Heart left ventricle (tissue), 16 donors: ENCODE results near the gene SEMA5B. TPM values are rescaled to one million over a fixed set of nuclear protein-coding genes. Genes with fewer than 3 reads are reported as not detected.

ENCODE experiments used
- ATAC-seq, 4 donors: fragments of 200-7000 bp; cut with Tn5 transposase; one replicate each; pipeline ENCODE4 v1.9.1; 2020 to 2022; ENCODE audit warnings: moderate library complexity in 4 of 4, mild to moderate bottlenecking in 3 of 4, moderate number of reproducible peaks in 1 of 4
- DNase-seq, 5 donors: peaks; one replicate each; pipeline ENCODE4 v3.0.0-alpha.2; 2020
- H3K27ac ChIP-seq, 12 donors: fragments of 200-600 bp; sonication (generic) in 4 of 12; one replicate each; pipeline versions ENCODE4 v1.5.0 to v1.8.0; 2016 to 2022; ENCODE audit warnings: mild to moderate bottlenecking in 2 of 12
- H3K27me3 ChIP-seq, 9 donors: fragments of 200-600 bp; sonication (generic) in 2 of 9; one replicate each; pipeline versions ENCODE4 v1.5.1 to v1.8.0; 2016 to 2022; ENCODE audit warnings: mild to moderate bottlenecking in 3 of 9
- H3K36me3 ChIP-seq, 9 donors: fragments of 200-600 bp; sonication (generic) in 2 of 9; one replicate each; pipeline versions ENCODE4 v1.5.0 to v1.8.0; 2018 to 2022; ENCODE audit warnings: mild to moderate bottlenecking in 2 of 9
- H3K4me1 ChIP-seq, 12 donors: fragments of 200-600 bp; sonication (generic) in 4 of 12; one replicate each; pipeline versions ENCODE4 v1.5.0 to v1.8.0; 2016 to 2022; ENCODE audit warnings: mild to moderate bottlenecking in 3 of 12
- H3K4me3 ChIP-seq, 12 donors: fragments of 200-600 bp; sonication (generic) in 4 of 12; one replicate each; pipeline versions ENCODE4 v1.5.0 to v1.8.0; 2017 to 2022; ENCODE audit warnings: mild to moderate bottlenecking in 9 of 12, moderate library complexity in 4 of 12
- H3K9me3 ChIP-seq, 12 donors: fragments of 200-600 bp; sonication (generic) in 4 of 12; one replicate each; pipeline versions ENCODE4 v1.5.0 to v1.8.0; 2016 to 2022; ENCODE audit warnings: mild to moderate bottlenecking in 1 of 12
- CTCF ChIP-seq, 12 donors: fragments of 200-600 bp; sonication (generic) in 4 of 12; IDR thresholded peaks; one replicate each; pipeline versions ENCODE4 v1.5.0 to v1.8.0; 2018 to 2022; ENCODE audit warnings: antibody characterized with exemption in 12 of 12, mild to moderate bottlenecking in 5 of 12
- POLR2A ChIP-seq, 2 donors: fragments of 450-650 bp; IDR thresholded peaks; one replicate each; pipeline ENCODE4 v1.6.1; 2017; ENCODE audit warnings: antibody characterized with exemption in 2 of 2, mild to moderate bottlenecking in 2 of 2, moderate library complexity in 2 of 2
- WGBS, 4 donors: extraction: QIAGEN DNeasy Blood & Tissue Kit in 2 of 4; methylation state at CpG; one replicate each; pipeline versions ENCODE4 v1.1.5 to v1.1.7; 2013 to 2018; 5-methylcytosine and 5-hydroxymethylcytosine counted together
- intact Hi-C, 10 donors: fragments of 100-400 bp; cut with DNase I; formaldehyde crosslinking; loops; one replicate each; pipeline versions ENCODE4 v1.11.1 to v1.14.2; 2022
- polyA plus RNA-seq, 2 donors: library from polyadenylated mRNA; stranded (reverse); fragments of 200-250 nt; gene quantifications; one replicate each; pipeline ENCODE4 v1.2.3, GENCODE V29; 2013
- total RNA-seq, 9 donors: library from RNA; depleted of rRNA in 2 of 9; stranded (reverse); fragments of >200 nt in 2 of 9; fragmentation: NEBNext Ultra II Directional in 3 of 9; extraction: Animal tissue kit (Norgen Biotek cat#: 25700) in 3 of 9; gene quantifications; one replicate each; pipeline versions ENCODE4 v1.1.0 to v1.2.4, GENCODE V29; 2016 to 2023
- donor health status: ischemic (EF 13 %, LVEDD 7.1; RV severe dilation, severe dysfunction).
- donor health status: healthy with polysubstance abuse.
- donor health status: DM: no; HTN: yes; CAD: no.
- donor health status: DM: no; HTN: no; CAD: no.
- donor health status: ischemic (EF 25% LVEDD 6.9; RV normal size, moderate dysfunction).
- donor health status: ischemic (EF 25% LVEDD 5.7; RV mildly dilated, moderate dysfunction).
- donor health status: healthy.
- donor health status: DM: yes; HTN: yes; CAD: no.
- donor health status: ischemic (EF 35%, LVEDD 5.7; RV mildly dilated, moderate dysfunction).
- donor health status: nonischemic (EF 11% LVEDD 7.7; RV severe dilation, severe dysfunction).
- donor health status: DM: yes; HTN: yes; CAD: no.
- donor health status: PGD.
- donor health status: ischemic (EF 29% LVEDD 5.4; RV normal size, mild dysfunction).
- donor health status: nonischemic (EF 23%, LVEDD 6.1; RV moderate dilation, normal function).

The SEMA5B gene
- total and polyA plus RNA-seq, 11 donors, result 2.2 to 16.7 (median 7.0) TPM

GRCh38 chr3:122892118-122892960 is 135.2 kb downstream of the SEMA5B start:
- WGBS, 4 donors, result 94 to 96% (median 95%) methylated on average over 21 of the region's 21 CpGs
- Histone ChIP-seq H3K4me3 (no peak overlapping the region), H3K27me3 (peaks cover 0 to 3% (median 0%) of the 10 kb centered on the region in 9 donors), H3K9me3 (no peaks in the 10 kb centered on the region), H3K27ac (no peak overlapping the region), H3K36me3 (no peaks in the 10 kb centered on the region), H3K4me1 (peaks cover 0 to 26% (median 11%) of the 10 kb centered on the region in 12 donors)
- TF ChIP-seq CTCF (IDR thresholded peaks at IDR 0.05) (no peak), POLR2A (IDR thresholded peaks at IDR 0.05) (no peak)
- intact Hi-C loops, result no loop called here
- no peak for DNase-seq
- ATAC-seq, result no peak

GRCh38 chr3:122890720-122891220 is 136.8 kb downstream of the SEMA5B start:
- no peak for TF ChIP-seq CTCF (IDR thresholded peaks at IDR 0.05)
- TF ChIP-seq POLR2A (IDR thresholded peaks at IDR 0.05), result no peak
- ATAC-seq, result peak in 1 of 4 donors; percentile 15

GRCh38 chr3:122890077-122890719 is 137.4 kb downstream of the SEMA5B start:
- ATAC-seq, result peak; percentile 77 to 84 (median 82)
- 13 to 22% (median 20%) methylated on average over 6 of the region's 6 CpGs for WGBS, 4 donors
- Histone ChIP-seq H3K4me3 (no peak overlapping the region), H3K27ac (no peak overlapping the region), H3K36me3 (peaks cover 0 to 5% (median 0%) of the 10 kb centered on the region in 9 donors), H3K4me1 (peaks cover 0 to 26% (median 11%) of the 10 kb centered on the region in 12 donors), H3K9me3 (no peaks in the 10 kb centered on the region), H3K27me3 (no peaks in the 10 kb centered on the region)
- intact Hi-C loops, result no loop called here
- TF ChIP-seq POLR2A (IDR thresholded peaks at IDR 0.05) (no peak), CTCF (IDR thresholded peaks at IDR 0.05) (no peak)
- peak; percentile 67 to 81 (median 78) for DNase-seq

More at GRCh38 chr3:122890720-122891220, 136.8 kb downstream of the SEMA5B start:
- peaks cover 0 to 4% (median 0%) of the 10 kb centered on the region in 9 donors for H3K36me3 ChIP-seq
- H3K27me3 ChIP-seq, result no peaks in the 10 kb centered on the region
- H3K4me1 ChIP-seq, result peaks cover 0 to 26% (median 11%) of the 10 kb centered on the region in 12 donors
- WGBS, 4 donors, result 81 to 87% (median 86%) methylated on average over 4 of the region's 4 CpGs
- intact Hi-C loops, result no loop called here
- no peak overlapping the region for H3K27ac ChIP-seq
- no peak overlapping the region for H3K4me3 ChIP-seq
- no peaks in the 10 kb centered on the region for H3K9me3 ChIP-seq
- no peak for DNase-seq

- WGBS, 4 donors, result 84 to 92% (median 88%) methylated on average over 4 of the region's 4 CpGs
- intact Hi-C loops, result no loop called here
- peaks cover 0 to 7% (median 0%) of the 10 kb centered on the region in 9 donors for H3K36me3 ChIP-seq
These were observed 140.6 kb downstream of the SEMA5B start for GRCh38 chr3:122886946-122887345.

More at GRCh38 chr3:122886946-122887345, 140.6 kb downstream of the SEMA5B start:
- DNase-seq (no peak), ATAC-seq (peak in 1 of 4 donors; percentile 20)
- Histone ChIP-seq H3K9me3 (no peaks in the 10 kb centered on the region), H3K4me1 (peaks cover 0 to 21% (median 9%) of the 10 kb centered on the region in 12 donors), H3K4me3 (no peak overlapping the region), H3K27ac (no peak overlapping the region), H3K27me3 (no peaks in the 10 kb centered on the region)
- TF ChIP-seq POLR2A (IDR thresholded peaks at IDR 0.05) (no peak), CTCF (IDR thresholded peaks at IDR 0.05) (no peak)
